OCI-LY1 (cell line): ENCODE data around the gene EPYC.

Source experiments
- CTCF ChIP-seq: fragments of 200-600 bp; sonication (generic), shearing (Covaris generic); IDR thresholded peaks from 2 replicates; pipeline ENCODE4 v1.5.1; 2017; ENCODE audit warnings: mild to moderate bottlenecking, antibody characterized with exemption, low read length, moderate library complexity, mixed read lengths
- EZH2 ChIP-seq: fragments of 200-600 bp; sonication (generic), shearing (Covaris generic); IDR thresholded peaks from 2 replicates; pipeline ENCODE4 v1.8.0; 2017; ENCODE audit warnings: borderline replicate concordance, mixed run types, mild to moderate bottlenecking, antibody characterized with exemption, low read length, moderate library complexity, mixed read lengths

DNA sequence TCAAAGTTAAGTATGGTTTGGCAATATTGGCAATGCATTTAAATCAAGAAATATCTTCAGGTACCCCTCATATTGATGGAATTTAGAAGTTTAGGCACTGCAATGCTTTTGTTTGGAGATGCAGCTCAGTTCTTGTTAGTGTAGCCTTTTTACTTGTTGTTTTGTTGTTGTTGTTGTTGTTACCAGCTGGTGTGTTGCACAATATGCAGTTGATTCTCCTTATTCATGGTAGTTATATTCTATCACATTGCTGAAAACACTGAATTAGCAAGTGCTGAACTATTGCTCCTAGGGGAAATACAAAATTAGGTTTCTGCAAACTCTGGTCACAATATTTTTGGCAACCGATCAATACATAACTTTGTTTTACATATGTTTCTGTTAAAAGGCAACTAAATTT is 84.5 kb downstream of the EPYC start:
- TF ChIP-seq CTCF: no peak
- no peak for TF ChIP-seq EZH2
